Sigmoid colon (tissue), 4 donors: ENCODE data around the gene ABCA12.

Experiments
- EP300 ChIP-seq, 4 donors: sonication (generic); formaldehyde crosslinking; IDR thresholded peaks; one replicate each; pipeline ENCODE4 v1.6.1; 2017; ENCODE audit warnings: antibody characterized with exemption in 4 of 4
- POLR2A ChIP-seq, 2 donors: fragments of 450-650 bp; IDR thresholded peaks; one replicate each; pipeline ENCODE4 v1.6.1; 2016; ENCODE audit warnings: antibody characterized with exemption in 2 of 2, mild to moderate bottlenecking in 2 of 2, moderate library complexity in 2 of 2
- POLR2AphosphoS5 ChIP-seq, 4 donors: sonication (generic); formaldehyde crosslinking; IDR thresholded peaks; one replicate each; pipeline ENCODE4 v1.6.1; 2017; ENCODE audit warnings: antibody characterized with exemption in 4 of 4
- TF ChIP-seq, protein P1 (sequence below), 4 experiments: fragments of 450-650 bp in 3 of 4; fragments of 200-600 bp in 1 of 4; IDR thresholded peaks; one replicate each; pipeline ENCODE4 v1.5.1; 2016 to 2019; ENCODE audit warnings: antibody characterized with exemption in 4 of 4, mild to moderate bottlenecking in 3 of 4, moderate library complexity in 2 of 4

DNA sequence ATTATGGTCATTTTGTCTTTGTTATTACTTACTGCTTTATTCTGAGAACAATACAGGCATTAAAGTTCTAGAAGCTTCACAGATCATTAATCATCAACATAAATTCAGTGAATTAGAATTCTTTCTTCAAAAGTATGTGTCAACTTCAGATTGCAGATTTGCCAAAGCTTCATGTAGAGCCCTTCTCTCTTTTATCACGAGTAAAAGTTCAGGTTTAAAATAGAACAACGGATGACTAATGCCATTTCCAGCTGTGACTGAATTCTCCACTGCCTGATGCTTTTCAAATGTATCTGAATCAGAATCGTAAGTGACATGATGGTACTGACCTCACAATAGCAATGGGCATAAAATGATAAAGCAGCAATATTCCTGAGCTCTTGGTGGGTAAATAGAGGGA is 116.0 kb downstream of the ABCA12 start:
- TF ChIP-seq, protein P1, sequence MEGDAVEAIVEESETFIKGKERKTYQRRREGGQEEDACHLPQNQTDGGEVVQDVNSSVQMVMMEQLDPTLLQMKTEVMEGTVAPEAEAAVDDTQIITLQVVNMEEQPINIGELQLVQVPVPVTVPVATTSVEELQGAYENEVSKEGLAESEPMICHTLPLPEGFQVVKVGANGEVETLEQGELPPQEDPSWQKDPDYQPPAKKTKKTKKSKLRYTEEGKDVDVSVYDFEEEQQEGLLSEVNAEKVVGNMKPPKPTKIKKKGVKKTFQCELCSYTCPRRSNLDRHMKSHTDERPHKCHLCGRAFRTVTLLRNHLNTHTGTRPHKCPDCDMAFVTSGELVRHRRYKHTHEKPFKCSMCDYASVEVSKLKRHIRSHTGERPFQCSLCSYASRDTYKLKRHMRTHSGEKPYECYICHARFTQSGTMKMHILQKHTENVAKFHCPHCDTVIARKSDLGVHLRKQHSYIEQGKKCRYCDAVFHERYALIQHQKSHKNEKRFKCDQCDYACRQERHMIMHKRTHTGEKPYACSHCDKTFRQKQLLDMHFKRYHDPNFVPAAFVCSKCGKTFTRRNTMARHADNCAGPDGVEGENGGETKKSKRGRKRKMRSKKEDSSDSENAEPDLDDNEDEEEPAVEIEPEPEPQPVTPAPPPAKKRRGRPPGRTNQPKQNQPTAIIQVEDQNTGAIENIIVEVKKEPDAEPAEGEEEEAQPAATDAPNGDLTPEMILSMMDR (IDR thresholded peaks at IDR 0.05): no peak
- TF ChIP-seq EP300 (IDR thresholded peaks at IDR 0.05): no peak
- no peak for TF ChIP-seq POLR2A (IDR thresholded peaks at IDR 0.05)
- no peak for TF ChIP-seq POLR2AphosphoS5 (IDR thresholded peaks at IDR 0.05)
